Measurements from ENCODE around the gene S100A12.
"Not testable (repeated sequence)": the region's sequence is repeated elsewhere in the genome, so short reads cannot be mapped to it uniquely, and the experiment has no call there.

S100A12 gene

GRCh38 chr1:153375511-153375910 is at the start of gene S100A12:
S100A12 (minus strand) TSS chr1:153375621; CDS start chr1:153374592, 1,029 bp downstream.
- in situ Hi-C loops (cut with MboI; ENCODE audit: low sequenced_read_pairs) = no loop called here

GRCh38 chr1:153422450-153423068 is 47.1 kb upstream of the S100A12 start:
- in situ Hi-C loops (cut with MboI; ENCODE audit: low sequenced_read_pairs) = no loop called here

DNA sequence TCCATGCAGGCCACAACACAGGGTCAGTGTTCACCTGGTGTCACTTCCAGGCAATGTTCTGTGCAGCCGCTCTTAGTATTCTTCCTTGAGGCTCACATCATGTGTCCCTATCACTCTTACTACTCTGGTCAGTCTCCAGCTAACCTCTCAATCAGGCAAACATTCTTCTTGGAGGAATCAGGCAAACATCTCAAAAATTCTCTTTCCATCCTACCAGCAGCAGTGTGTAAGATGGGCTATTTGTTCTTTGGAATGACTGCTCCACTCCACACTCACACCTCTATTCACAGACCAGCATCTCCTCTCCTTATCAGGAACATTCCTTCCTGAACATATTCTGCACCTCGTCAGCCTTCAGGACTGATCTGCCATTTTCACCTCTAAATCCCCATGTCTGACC is 44.9 kb upstream of the S100A12 start:
- in situ Hi-C loops (cut with MboI; ENCODE audit: low sequenced_read_pairs) = no loop called here

DNA sequence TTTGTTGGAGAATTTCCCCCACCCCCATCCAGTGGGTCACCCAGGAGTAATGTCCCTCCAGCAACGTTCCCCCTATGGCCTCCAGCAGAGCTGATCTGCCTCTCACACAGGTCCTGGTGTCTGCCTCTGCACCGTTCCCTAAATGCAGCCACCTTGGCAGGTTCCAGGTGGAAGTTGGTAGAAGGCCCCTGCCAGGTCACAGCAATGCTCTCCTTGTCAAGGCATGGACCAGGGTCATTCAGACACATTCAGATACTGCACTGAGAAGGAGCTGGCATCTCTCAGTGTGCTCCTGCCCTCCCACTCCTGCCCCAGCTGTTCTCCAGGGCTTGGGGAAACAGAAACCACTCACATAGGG is 44.0 kb upstream of the S100A12 start:
- in situ Hi-C loops (cut with MboI; ENCODE audit: low sequenced_read_pairs) = not testable (repeated sequence)

DNA sequence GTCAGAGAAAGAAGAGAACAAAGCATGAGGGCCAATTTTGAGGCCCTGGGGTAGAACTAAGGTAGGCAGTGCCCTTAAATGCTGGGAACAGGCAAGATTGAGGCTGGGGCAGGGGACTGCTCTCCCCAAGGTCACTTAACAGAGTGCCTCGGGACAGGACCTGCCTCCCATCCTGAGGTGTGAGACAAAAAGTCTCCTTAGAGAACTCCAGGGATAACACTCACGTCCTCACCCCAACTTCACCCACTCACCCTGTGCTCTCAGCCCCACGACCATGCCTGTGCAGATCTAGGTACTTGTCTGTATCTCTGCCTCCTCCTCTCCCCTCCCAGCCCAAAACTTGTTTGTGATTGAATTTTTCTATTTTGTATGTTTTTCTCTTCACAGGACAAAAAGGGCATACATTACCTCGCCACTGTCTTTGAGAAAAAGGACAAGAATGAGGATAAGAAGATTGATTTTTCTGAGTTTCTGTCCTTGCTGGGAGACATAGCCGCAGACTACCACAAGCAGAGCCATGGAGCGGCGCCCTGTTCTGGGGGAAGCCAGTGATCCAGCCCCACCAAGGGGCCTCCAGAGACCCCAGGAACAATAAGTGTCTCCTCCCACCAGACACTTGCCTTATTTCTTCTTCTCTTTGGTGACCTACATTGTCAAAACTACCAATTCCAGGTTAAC is 43.5 kb upstream of the S100A12 start:
- in situ Hi-C loops (cut with MboI; ENCODE audit: low sequenced_read_pairs) = not testable (repeated sequence)

- in situ Hi-C loops (cut with MboI; ENCODE audit: low sequenced_read_pairs) = no loop called here
These were observed 41.9 kb upstream of the S100A12 start for GRCh38 chr1:153417136-153417888.

- in situ Hi-C loops (cut with MboI; ENCODE audit: low sequenced_read_pairs) = no loop called here
These were observed 40.6 kb upstream of the S100A12 start, which contains the start of gene S100A7A for GRCh38 chr1:153415850-153416570. S100A7A (plus strand) TSS chr1:153416520; CDS start chr1:153418083, 1,563 bp downstream.

GRCh38 chr1:153413961-153414360 is 38.5 kb upstream of the S100A12 start:
- in situ Hi-C loops (cut with MboI; ENCODE audit: low sequenced_read_pairs) = not testable (repeated sequence)

GRCh38 chr1:153407274-153407673 is 31.9 kb upstream of the S100A12 start:
- in situ Hi-C loops (cut with MboI; ENCODE audit: low sequenced_read_pairs) = not testable (repeated sequence)

GRCh38 chr1:153405825-153406599 is 30.6 kb upstream of the S100A12 start:
- in situ Hi-C loops (cut with MboI; ENCODE audit: low sequenced_read_pairs) = not testable (repeated sequence)

GRCh38 chr1:153404768-153405167 is 29.3 kb upstream of the S100A12 start:
- in situ Hi-C loops (cut with MboI; ENCODE audit: low sequenced_read_pairs) = no loop called here

- in situ Hi-C loops (cut with MboI; ENCODE audit: low sequenced_read_pairs) = no loop called here
These were observed 28.7 kb upstream of the S100A12 start for GRCh38 chr1:153404086-153404635.

DNA sequence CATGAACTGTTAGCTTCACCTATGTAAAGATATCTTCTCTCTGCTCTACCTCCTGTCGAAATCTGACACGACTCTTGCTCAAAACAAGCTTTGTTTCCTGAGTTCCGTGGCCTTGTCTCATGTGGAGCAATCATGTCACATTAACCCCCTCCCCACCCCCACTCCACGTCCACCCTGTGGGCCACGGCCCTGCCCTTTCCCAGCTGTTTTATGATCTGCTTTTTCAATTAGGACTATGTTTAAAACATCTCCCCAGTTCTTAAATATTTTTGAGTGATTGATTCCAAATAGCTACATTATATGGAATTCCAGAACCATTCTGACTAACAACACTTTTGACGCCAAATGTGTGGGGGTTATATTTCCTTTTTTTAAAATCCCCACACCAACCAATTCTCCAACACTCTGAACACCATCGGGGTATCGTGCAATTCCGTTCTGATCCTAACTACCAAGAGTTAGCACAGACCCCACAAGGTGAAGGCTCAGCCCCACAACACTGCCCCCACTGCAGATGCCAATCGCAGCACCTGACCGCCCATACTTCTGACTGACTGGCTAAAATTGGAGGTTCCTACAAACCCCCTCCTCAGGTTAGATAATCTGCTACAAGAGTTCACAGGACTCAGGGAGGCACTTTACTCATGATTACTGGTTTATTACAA is 28.1 kb upstream of the S100A12 start:
- in situ Hi-C loops (cut with MboI; ENCODE audit: low sequenced_read_pairs) = no loop called here

DNA sequence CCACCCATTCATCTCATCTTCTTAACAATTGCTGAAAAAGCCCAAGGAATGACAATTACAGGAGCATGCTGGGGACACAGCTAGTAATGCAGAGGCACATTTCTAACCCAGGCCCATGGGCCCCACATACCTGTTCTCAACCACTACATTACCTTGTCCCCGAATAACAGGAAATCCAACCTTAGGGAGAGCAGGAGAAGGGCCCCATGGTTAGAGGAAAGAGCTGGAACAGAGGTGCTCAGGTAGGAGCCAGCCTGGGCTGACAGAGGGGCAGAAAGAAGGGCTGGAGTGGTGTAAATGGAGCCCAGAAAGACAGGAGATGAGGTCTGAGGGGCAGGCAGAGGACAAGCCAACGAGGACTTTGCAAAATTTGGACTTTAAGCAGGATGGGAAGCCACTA is 26.8 kb upstream of the S100A12 start:
- in situ Hi-C loops (cut with MboI; ENCODE audit: low sequenced_read_pairs) = no loop called here

GRCh38 chr1:153401461-153401860 is 26.0 kb upstream of the S100A12 start:
- in situ Hi-C loops (cut with MboI; ENCODE audit: low sequenced_read_pairs) = no loop called here

DNA sequence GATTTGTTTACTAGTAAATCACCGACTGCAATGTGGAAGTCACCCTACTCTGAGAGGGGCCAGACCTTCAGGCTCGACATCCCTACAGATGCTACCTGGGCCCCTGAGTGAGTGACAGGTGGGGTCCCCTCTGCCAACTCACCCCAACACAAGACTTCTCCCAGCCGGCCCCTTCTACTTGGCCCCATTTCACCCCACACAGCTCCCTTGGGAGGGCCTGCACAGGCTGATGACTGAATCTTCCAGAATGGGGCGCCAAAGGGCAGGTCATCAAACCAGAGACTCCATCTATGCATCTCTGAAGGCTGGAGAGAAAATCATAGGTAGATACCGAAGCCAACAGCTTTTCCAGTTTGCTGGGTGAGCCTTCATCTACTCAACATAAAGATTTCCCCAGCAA is 24.8 kb upstream of the S100A12 start:
- in situ Hi-C loops (cut with MboI; ENCODE audit: low sequenced_read_pairs) = no loop called here

- in situ Hi-C loops (cut with MboI; ENCODE audit: low sequenced_read_pairs) = no loop called here
These were observed 24.1 kb upstream of the S100A12 start for GRCh38 chr1:153399401-153400055.

- in situ Hi-C loops (cut with MboI; ENCODE audit: low sequenced_read_pairs) = no loop called here
These were observed 22.7 kb upstream of the S100A12 start for GRCh38 chr1:153397924-153398651.
